ENCODE measurements around the gene SMOC2. TPM values are rescaled to one million over a fixed set of nuclear protein-coding genes. Genes with fewer than 3 reads are reported as not detected.

SMOC2 gene
- total RNA-seq, 2 donors from 2014 or later, result not detected

DNA sequence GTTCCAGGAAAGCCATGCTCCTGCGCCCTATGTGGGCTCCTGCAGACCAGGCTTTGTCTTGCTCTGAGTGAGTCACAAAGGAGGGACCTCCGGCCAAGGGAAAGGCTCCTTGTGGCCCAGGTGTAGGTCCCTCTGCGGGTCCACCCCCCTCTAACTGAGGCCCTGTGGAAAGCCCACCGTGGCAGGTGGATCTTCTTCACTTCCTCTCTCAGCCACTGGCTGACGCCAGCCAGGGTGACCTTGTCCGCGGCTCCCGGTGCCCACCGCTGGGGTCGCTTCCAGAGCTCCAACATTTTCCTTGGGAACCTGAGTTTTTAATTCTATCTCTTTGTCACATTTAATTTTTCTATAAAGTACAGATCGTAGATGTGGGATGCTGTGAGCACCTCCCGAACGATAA lies 54.1 kb downstream of the SMOC2 start:
- no peaks in the 10 kb centered on the region for H3K36me3 Mint-ChIP-seq
- no peak overlapping the region for H3K27ac Mint-ChIP-seq
- DNase-seq (ENCODE audit: low spot score in 2 of 2), result no peak
- H3K9me3 Mint-ChIP-seq, result no peaks in the 10 kb centered on the region
- ATAC-seq, result no peak

DNA sequence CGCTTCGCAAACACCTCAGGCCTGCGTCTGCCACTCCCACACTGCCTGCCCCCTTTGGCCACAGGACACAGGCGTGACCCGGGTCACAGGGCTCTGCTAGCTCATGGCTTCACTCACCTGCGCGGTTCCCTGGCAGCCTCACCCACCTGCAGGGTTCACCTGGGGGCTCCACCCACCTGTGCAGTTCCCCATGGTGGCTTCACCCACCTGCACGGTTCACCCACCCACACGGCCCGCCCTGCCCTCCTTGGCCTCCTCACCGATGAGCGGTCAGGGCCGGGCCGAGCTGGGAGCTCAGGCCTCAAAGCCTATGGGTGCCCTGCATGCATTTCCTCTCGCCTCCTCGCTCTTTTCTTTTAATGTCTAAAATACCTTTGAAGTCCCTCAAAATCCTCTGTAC lies 54.7 kb downstream of the SMOC2 start:
- no peaks in the 10 kb centered on the region for H3K36me3 Mint-ChIP-seq
- ATAC-seq, result no peak
- H3K9me3 Mint-ChIP-seq, result no peaks in the 10 kb centered on the region
- H3K27ac Mint-ChIP-seq, result no peak overlapping the region
- DNase-seq (ENCODE audit: low spot score in 2 of 2), result no peak

DNA sequence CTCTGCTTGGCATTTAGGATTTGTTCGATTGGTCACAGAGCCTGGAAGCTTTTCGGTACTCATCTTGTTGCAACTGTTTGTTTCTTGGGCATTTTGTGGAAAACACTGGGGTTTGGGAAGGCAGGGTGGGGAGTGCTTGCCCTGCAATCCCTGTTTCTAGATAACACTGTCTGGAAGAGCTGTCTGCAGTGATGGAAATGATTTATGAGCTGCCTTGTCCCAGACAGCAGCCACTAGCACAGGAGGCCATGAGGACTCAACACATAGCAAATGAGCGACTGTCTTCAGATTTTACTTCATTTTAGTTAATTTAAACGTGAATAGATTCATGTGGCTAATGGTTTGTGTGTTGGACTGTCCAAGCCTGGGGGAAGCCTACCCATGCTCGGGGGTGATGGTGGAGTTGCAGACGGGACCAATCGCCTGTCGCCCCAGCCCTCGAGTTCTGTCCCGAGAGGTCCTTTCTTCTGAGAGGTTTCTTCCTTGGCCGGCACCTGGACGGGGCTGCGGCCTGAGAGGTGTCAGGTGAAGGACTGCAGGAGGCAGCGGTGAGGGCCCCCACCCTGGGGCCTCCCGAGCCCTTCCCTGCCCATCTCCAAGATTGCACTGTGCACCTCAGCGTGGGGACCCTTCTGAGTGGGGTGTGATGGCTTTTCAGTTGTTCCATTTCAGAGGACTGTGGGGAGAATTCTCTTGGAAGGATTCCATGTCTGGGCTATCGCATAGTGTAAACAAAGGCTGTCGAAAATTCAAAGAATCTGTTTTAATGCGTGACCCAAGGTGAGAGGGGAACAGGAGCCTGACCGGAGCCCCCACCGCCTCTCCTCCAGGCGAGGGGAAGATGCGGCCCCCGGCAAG lies 55.4 kb downstream of the SMOC2 start:
- H3K36me3 Mint-ChIP-seq, result no peaks in the 10 kb centered on the region
- H3K27ac Mint-ChIP-seq, result no peak overlapping the region
- ATAC-seq, result no peak
- H3K9me3 Mint-ChIP-seq, result no peaks in the 10 kb centered on the region
- no peak for DNase-seq (ENCODE audit: low spot score in 2 of 2)

DNA sequence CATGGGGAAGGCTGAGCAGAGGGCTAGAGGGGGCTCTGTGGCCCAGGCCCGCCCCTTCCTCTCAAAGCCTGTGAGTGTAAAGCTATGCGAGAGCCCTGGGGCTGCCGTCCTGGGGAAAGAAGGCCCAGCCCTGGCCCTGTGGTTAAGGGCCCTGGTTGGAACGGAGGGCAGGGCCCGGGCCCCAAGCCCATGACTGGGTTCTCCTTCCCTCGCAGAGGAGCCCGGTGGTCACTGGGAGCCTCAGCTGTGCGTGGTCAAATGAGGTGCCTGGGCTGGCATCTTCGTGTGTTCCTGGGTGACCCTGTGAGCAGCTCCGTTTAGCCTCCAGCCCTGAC lies 56.0 kb downstream of the SMOC2 start:
- no peaks in the 10 kb centered on the region for H3K9me3 Mint-ChIP-seq
- no peak overlapping the region for H3K27ac Mint-ChIP-seq
- DNase-seq (ENCODE audit: low spot score in 2 of 2) (no peak), ATAC-seq (no peak)
- no peaks in the 10 kb centered on the region for H3K36me3 Mint-ChIP-seq

DNA sequence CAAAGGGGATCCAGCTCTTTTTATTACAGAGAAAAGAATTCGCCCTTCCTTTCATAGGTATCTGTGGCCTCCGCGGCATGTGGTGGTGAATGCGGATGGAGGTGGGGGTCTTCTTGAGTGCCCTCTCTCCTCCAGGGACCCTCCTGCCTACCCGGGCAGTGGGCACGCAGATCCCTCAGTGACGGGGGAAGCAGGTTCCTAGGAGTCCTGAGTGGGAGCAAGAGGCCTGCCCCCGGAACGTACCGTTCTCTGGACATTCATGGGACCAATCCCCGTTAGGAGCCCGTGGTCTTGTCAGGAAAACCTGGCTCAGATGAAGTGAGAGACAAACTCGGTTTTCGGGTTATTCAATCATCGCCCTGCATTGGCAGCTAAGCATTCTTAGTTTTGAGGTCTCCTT lies 56.4 kb downstream of the SMOC2 start:
- Mint-ChIP-seq H3K36me3 (no peaks in the 10 kb centered on the region), H3K9me3 (no peaks in the 10 kb centered on the region), H3K27ac (no peak overlapping the region)
- DNase-seq (ENCODE audit: low spot score in 2 of 2) (no peak), ATAC-seq (no peak)

DNA sequence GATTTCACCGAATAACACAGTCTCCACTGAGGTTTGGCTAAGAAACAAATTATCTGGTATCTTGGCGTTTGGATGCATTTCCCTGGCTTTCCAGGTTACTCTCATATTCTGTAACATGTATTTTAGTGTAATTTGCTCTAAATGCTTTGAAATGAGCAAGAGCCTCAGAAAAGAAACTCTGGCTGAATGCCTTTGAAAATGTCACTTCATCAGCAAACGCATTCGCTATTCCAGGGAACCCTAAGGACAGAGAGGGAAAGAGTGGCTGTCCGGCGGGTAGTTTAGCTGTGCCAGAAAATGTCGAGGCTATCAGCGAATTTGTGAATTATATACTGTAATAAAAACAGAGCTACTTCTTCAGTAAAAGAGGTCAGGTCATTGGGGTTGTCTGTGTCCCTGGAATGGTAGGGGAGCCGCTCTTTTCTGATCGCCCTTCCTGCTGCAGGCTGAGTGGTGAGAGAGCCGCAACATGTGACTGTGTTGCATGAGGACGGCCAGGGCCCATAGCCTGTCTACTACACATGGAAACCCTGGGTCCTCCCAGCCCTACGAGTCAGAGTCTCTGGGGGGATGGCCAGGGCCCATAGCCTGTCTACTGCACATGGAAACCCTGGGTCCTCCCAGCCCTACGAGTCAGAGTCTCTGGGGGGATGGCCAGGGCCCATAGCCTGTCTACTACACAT lies 57.3 kb downstream of the SMOC2 start:
- DNase-seq (ENCODE audit: low spot score in 2 of 2) (no peak), ATAC-seq (no peak)
- Mint-ChIP-seq H3K36me3 (no peaks in the 10 kb centered on the region), H3K9me3 (no peaks in the 10 kb centered on the region), H3K27ac (no peak overlapping the region)

DNA sequence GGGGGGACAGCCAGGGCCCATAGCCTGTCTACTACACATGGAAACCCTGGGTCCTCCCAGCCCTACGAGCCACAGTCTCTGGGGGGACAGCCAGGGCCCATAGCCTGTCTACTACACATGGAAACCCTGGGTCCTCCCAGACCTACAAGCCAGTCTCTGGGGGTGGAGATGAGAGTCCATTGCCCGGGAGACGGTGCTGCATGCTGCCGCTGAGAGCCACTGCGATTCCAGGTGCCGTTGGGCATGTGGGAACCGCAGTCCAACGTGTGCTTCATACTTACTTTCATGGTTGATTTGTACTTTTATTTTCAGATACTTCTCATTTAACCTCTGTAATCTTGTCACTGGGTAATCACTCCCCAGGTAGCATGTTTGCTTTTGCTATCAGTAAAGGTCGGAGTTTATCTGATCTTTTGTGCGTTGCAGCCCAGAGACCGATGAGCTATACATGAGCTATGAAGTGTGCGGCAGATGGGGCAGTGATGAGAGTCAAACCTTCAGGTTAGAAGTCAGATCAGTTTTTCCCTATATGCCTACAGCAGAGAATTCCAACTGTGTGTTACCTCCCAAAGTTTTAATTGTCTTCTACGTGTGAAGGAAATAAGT lies 58.2 kb downstream of the SMOC2 start:
- Mint-ChIP-seq H3K9me3 (no peaks in the 10 kb centered on the region), H3K36me3 (no peaks in the 10 kb centered on the region), H3K27ac (no peak overlapping the region)
- DNase-seq (ENCODE audit: low spot score in 2 of 2), result no peak
- ATAC-seq, result no peak

DNA sequence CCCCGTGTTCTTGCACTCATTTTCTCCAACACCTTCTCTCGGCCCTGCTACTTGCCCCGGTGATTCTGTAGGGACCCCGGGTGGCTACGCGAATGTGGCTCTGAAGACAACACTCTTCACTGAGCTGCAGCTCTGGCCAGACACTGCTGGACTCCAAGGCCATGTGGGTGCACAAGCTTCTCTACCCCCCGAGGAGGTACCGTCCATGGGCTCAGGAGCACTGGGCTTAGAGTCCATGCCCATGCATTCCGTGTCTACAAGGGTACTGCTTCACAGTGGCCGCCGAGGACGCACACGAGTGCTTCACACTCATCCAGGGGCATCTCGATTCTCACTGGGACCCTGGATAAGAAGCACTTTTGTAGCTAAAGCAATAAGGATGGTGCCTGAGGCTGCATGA lies 59.5 kb downstream of the SMOC2 start:
- no peaks in the 10 kb centered on the region for H3K9me3 Mint-ChIP-seq
- ATAC-seq, result no peak
- no peaks in the 10 kb centered on the region for H3K36me3 Mint-ChIP-seq
- no peak for DNase-seq (ENCODE audit: low spot score in 2 of 2)
- H3K27ac Mint-ChIP-seq, result no peak overlapping the region

DNA sequence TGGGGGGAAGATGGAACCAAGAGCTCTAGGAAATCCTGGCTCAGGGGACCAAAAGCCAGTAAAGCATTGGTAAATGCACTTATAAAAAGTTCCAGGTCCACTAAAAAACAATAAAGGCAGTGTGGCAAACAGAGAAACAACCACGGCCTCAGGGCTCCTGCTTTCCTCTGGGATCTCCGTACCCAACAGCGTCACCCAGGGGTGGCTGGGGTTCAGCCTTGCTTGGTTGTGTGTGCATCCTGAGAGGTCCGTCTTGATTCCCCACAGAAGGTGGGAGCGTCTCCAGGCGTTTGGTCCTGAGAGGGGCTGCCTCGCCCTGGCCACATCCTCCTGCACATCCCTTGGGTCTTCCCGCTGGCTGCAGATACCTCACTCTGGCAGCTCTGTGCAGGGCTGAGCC lies 60.6 kb downstream of the SMOC2 start:
- no peaks in the 10 kb centered on the region for H3K9me3 Mint-ChIP-seq
- H3K27ac Mint-ChIP-seq, result no peak overlapping the region
- DNase-seq (ENCODE audit: low spot score in 2 of 2), result no peak
- H3K36me3 Mint-ChIP-seq, result no peaks in the 10 kb centered on the region
- no peak for ATAC-seq

DNA sequence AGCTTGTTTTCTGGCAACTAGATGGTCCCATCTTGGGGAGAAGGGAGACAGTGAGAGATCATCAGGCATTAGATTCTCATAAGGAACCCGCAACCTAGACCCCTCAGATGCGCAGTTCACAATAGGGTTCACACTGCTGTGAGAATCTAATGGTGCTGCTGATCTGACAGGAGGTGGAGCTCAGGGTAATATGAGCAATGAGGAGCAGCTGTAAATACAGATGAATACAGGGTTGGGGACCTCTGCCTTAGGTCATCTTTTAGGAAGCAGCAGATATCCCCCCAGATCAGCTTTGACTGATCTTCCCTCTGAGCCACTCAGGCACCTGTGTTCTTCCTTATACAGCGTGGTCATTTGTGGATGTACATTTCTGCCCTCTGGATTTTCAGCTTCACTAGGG lies 63.4 kb downstream of the SMOC2 start:
- H3K36me3 Mint-ChIP-seq, result no peaks in the 10 kb centered on the region
- ATAC-seq, result no peak
- H3K9me3 Mint-ChIP-seq, result no peaks in the 10 kb centered on the region
- no peak for DNase-seq (ENCODE audit: low spot score in 2 of 2)
- no peak overlapping the region for H3K27ac Mint-ChIP-seq

DNA sequence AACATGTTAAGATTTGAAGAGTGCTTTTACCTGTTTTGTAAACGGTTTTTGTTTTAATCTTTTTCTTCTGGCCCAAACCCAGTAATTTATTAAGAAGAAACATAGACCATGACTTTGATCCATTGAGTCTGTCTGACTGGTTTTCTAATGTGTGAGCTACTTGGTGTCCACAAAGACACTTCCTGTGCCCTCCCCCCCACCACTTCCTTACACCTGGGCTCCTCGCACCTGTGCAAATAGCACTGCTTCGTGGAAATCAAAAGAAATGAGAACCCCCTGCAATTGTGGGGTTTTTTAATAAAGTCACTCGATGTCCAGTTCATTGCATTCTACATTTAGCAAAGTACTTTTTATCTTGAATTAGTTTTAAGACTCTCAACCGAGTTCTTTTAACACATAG lies 65.5 kb downstream of the SMOC2 start:
- ATAC-seq, result no peak
- no peak for DNase-seq (ENCODE audit: low spot score in 2 of 2)
- H3K9me3 Mint-ChIP-seq, result no peaks in the 10 kb centered on the region
- no peak overlapping the region for H3K27ac Mint-ChIP-seq
- H3K36me3 Mint-ChIP-seq, result no peaks in the 10 kb centered on the region

DNA sequence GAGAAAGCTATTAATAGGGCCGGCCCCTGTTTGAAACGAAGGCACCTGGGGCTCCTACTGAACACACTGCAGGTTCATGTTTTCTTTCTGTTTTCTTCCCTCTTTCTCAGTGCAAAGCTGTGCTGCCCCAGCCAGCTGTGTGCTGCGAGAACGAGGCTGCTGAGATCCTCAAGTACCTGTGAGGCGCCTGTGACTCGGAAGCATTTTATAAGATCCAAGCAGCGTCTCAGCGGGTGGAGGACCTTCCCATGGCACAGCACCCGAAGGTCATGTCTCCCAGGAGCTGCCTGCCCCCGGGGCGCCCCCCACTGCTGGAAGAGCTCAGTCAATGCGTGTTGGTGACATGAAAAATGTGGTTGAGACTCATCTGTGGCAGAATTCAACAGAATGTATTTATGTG lies 66.3 kb downstream of the SMOC2 start:
- ATAC-seq, result no peak
- Mint-ChIP-seq H3K9me3 (no peaks in the 10 kb centered on the region), H3K36me3 (no peaks in the 10 kb centered on the region), H3K27ac (no peak overlapping the region)
- no peak for DNase-seq (ENCODE audit: low spot score in 2 of 2)

DNA sequence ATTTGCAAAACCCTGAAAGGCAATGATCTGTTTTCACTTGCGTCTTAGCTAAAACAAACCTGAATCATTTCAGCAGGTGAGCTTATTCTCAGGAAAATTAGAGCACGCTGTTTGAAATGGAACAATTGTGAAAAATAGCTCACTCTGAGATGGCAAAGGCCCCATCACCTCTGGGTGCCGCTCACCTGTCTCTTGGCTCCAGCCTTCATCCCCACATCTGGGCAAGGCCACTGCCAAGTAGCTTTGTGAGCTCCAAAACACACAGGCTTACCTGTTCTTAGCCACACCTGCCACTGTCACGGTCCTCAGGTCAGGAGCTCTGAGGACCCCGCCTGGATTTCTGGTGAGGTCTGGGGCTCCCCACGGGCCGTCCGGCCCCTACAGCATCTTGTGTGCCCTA lies 66.7 kb downstream of the SMOC2 start:
- Mint-ChIP-seq H3K9me3 (no peaks in the 10 kb centered on the region), H3K27ac (no peak overlapping the region), H3K36me3 (no peaks in the 10 kb centered on the region)
- no peak for ATAC-seq
- DNase-seq (ENCODE audit: low spot score in 2 of 2), result no peak

DNA sequence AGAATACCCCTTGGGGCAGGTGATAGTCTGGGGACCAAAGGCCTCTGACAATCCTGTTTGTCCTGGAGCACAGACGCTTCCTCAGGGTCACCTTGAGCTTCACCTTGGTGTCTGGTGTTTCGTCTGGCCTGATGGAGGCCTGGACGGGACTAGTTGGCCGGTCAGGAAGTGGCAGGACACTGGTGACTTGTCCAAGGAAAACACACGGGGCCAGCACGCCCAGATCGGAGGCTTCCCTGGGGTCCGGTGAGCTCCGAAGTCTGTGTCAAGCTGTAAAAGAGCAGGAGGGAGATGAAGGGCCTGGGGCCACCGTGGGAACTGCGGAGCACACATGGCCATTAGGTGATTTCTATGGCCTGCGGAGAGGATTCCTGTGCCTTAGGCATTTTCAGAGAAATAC lies 67.9 kb downstream of the SMOC2 start:
- ATAC-seq (no peak), DNase-seq (ENCODE audit: low spot score in 2 of 2) (no peak)
- Mint-ChIP-seq H3K36me3 (no peaks in the 10 kb centered on the region), H3K27ac (no peak overlapping the region), H3K9me3 (no peaks in the 10 kb centered on the region)

DNA sequence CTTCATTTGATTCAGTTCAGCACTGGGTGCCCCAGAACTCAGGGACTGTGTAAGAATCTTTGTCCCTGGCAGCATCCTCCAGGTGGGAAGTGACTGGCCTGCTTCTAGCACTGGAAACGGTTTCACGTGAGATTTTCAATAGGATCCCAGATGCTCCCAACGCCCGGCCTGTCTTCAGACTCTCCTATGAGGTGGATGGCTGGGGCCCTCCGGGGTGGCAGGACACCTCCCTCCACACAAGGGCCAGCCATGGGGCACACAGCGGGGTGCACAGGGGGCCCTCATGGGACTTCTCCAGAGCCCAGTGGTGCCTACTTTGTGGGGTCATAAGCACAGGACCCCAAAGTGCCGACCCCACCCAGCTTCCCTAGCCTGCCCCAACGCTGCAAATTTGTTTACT lies 72.8 kb downstream of the SMOC2 start:
- ATAC-seq (no peak), DNase-seq (ENCODE audit: low spot score in 2 of 2) (no peak)
- Mint-ChIP-seq H3K36me3 (no peaks in the 10 kb centered on the region), H3K9me3 (no peaks in the 10 kb centered on the region), H3K27ac (no peak overlapping the region)

DNA sequence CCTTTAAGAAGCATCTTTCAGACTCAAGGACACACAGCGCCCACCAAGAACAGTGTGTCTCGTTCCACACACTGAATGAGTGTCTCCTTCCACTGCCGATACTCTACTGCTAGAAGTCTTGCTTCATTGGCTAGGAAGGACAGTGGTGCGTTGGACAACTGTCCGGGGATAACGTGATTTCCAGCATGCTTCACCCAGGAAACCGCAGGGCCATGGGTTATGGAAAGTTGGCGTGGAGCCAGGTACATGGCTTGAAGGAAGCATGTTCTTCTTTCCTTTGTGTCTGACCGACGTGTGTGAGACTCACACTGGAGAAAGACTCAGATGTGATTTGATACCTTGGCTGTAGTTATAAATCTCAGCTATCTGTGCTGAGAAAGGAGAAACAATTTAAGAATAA lies 73.2 kb downstream of the SMOC2 start:
- H3K27ac Mint-ChIP-seq, result no peak overlapping the region
- H3K36me3 Mint-ChIP-seq, result no peaks in the 10 kb centered on the region
- DNase-seq (ENCODE audit: low spot score in 2 of 2) (no peak), ATAC-seq (no peak)
- H3K9me3 Mint-ChIP-seq, result no peaks in the 10 kb centered on the region

DNA sequence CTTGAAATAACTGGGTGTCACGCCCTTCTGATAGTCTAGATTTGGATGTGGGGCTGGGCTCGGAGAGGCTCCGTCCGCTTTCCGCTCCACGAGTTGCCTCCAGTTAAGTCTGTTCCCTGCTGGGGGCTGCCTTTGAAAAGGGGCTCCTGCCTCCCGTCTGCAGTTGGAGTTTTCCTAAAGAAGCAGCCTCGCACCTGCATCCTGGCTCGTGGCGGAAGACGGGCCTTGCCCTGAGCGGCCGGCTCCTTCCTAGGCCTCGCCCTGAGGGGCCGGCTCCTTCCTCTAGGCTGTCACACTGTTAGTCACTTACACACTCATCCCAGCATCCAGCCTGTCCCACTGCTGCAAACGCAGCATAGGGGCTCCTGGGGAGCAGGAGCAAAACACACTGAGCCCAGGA lies 74.4 kb downstream of the SMOC2 start:
- Mint-ChIP-seq H3K36me3 (no peaks in the 10 kb centered on the region), H3K9me3 (peaks cover 0 to 4% of the 10 kb centered on the region in 2 donors), H3K27ac (no peak overlapping the region)
- DNase-seq (ENCODE audit: low spot score in 2 of 2), result no peak
- no peak for ATAC-seq

Measured in activated naive CD4-positive, alpha-beta T cell treated with anti-CD3 and anti-CD28 coated beads, Interleukin-2, amount 50 U/mL, for 72 hours (primary cell).